GM23338 (cell line): Measurements from ENCODE around the gene LPO.

Experiments used
- CREB1 ChIP-seq: fragments of 250-450 bp; sonication (Bioruptor Pico); IDR thresholded peaks from 2 replicates; pipeline ENCODE4 v1.5.0; 2020; ENCODE audit warnings: low read depth, mild to moderate bottlenecking, moderate library complexity
- CTCF ChIP-seq, 2 experiments: fragments of 200-600 bp in 1 of 2; sonication (generic) in 1 of 2; conservative IDR thresholded peaks; 2 replicates each; pipeline versions ENCODE4 v1.5.1 to v1.6.1; 2016 to 2017; ENCODE audit warnings: antibody characterized with exemption in 2 of 2, low read depth in 2 of 2, mild to moderate bottlenecking in 2 of 2, moderate library complexity in 1 of 2
- EZH2 ChIP-seq: fragments of 200-600 bp; sonication (generic); IDR thresholded peaks from one replicate; pipeline ENCODE4 v1.8.0; 2017; ENCODE audit warnings: antibody characterized with exemption, mild to moderate bottlenecking, low read depth; ENCODE audit not compliant: unreplicated experiment
- EZH2phosphoT487 ChIP-seq: fragments of 200-600 bp; sonication (generic); IDR thresholded peaks from one replicate; pipeline ENCODE4 v1.8.1; 2018; ENCODE audit warnings: antibody characterized with exemption; ENCODE audit not compliant: unreplicated experiment
- NANOG ChIP-seq: IDR thresholded peaks from 2 replicates; pipeline ENCODE4 v1.6.1; 2016; ENCODE audit warnings: antibody characterized with exemption, borderline replicate concordance

DNA sequence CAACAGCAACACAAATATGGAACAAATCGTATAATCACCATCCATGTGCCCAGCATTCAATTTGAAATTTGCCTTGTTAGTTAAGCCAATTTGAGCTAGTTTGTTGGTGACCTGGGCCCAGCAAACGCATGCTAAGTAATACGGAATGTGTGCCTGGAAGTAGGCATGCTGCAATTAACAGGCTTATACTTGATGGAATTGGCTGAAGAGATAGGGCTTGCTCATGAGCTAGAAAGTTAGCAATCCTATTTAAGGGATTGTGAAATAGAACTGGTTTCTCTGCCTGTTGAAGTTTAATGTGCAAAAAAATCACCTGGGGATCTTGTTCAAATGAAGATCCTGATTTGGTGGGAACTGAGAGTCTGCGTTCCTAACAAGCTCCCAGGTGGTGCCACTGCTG lies 8.5 kb upstream of the LPO start:
- TF ChIP-seq NANOG (no peak), CTCF (conservative IDR thresholded peaks at IDR 0.05; ENCODE audit: low read depth in 2 of 2) (no peak), EZH2 (no peak), EZH2phosphoT487 (no peak), CREB1 (CRISPR knock-in tag) (no peak)
